Brain pericyte (primary cell): ENCODE data around the gene LIMS1.
A peak's percentile ranks its signal among the peaks of the same experiment; 100 is the strongest.
"Not testable (repeated sequence)": the region's sequence is repeated elsewhere in the genome, so short reads cannot be mapped to it uniquely, and the experiment has no call there.

Source experiments
- DNase-seq: peaks from one replicate; pipeline ENCODE4 v3.0.0-alpha.2; 2012; ENCODE audit warnings: low read depth, low spot score

The LIMS1 gene

GRCh38 chr2:108658553-108658952, 124.3 kb downstream of the LIMS1 start:
- not testable (repeated sequence) for DNase-seq

GRCh38 chr2:108661493-108661892, 127.2 kb downstream of the LIMS1 start:
- DNase-seq, result not testable (repeated sequence)

GRCh38 chr2:108662207-108662612, 127.9 kb downstream of the LIMS1 start:
- DNase-seq, result not testable (repeated sequence)

GRCh38 chr2:108663346-108663745, 129.1 kb downstream of the LIMS1 start:
- DNase-seq, result not testable (repeated sequence)

GRCh38 chr2:108664089-108664488, 129.8 kb downstream of the LIMS1 start:
- not testable (repeated sequence) for DNase-seq

- not testable (repeated sequence) for DNase-seq
Observed at GRCh38 chr2:108664979-108665378, 130.7 kb downstream of the LIMS1 start.

GRCh38 chr2:108665975-108666374, 131.7 kb downstream of the LIMS1 start:
- DNase-seq, result not testable (repeated sequence)

GRCh38 chr2:108667140-108667539, 132.9 kb downstream of the LIMS1 start:
- DNase-seq, result not testable (repeated sequence)

GRCh38 chr2:108670282-108670681, 136.0 kb downstream of the LIMS1 start:
- not testable (repeated sequence) for DNase-seq

- DNase-seq, result not testable (repeated sequence)
Observed at GRCh38 chr2:108672200-108672805, 138.0 kb downstream of the LIMS1 start.

GRCh38 chr2:108676522-108676921, 142.3 kb downstream of the LIMS1 start:
- DNase-seq, result not testable (repeated sequence)

- not testable (repeated sequence) for DNase-seq
Observed at GRCh38 chr2:108677239-108677744, 143.0 kb downstream of the LIMS1 start.

- DNase-seq, result peak; percentile 32
Observed at GRCh38 chr2:108678198-108678651, 144.0 kb downstream of the LIMS1 start.

- not testable (repeated sequence) for DNase-seq
Observed at GRCh38 chr2:108680805-108681204, 146.5 kb downstream of the LIMS1 start.

- DNase-seq, result not testable (repeated sequence)
Observed at GRCh38 chr2:108688818-108689756, 154.8 kb downstream of the LIMS1 start.

- not testable (repeated sequence) for DNase-seq
Observed at GRCh38 chr2:108690001-108690400, 155.7 kb downstream of the LIMS1 start.

GRCh38 chr2:108691447-108691846, 157.2 kb downstream of the LIMS1 start:
- DNase-seq, result no peak

GRCh38 chr2:108701208-108701607, 166.9 kb downstream of the LIMS1 start:
- DNase-seq, result no peak

GRCh38 chr2:108701806-108702205, 167.5 kb downstream of the LIMS1 start:
- DNase-seq, result no peak

GRCh38 chr2:108704871-108705270, 170.6 kb downstream of the LIMS1 start:
- no peak for DNase-seq

GRCh38 chr2:108707300-108707699, 173.0 kb downstream of the LIMS1 start:
- no peak for DNase-seq

- DNase-seq, result not testable (repeated sequence)
Observed at GRCh38 chr2:108716971-108717370, 182.7 kb downstream of the LIMS1 start.
